Lower lobe of right lung (tissue), 2 donors: Measurements from ENCODE around the gene SH3RF3. TPM values are rescaled to one million over a fixed set of nuclear protein-coding genes. Genes with fewer than 3 reads are reported as not detected.
A peak's percentile ranks its signal among the peaks of the same experiment; 100 is the strongest.

Experiments used
- ATAC-seq, 2 donors: fragments of 200-7000 bp; cut with Tn5 transposase; one replicate each; pipeline ENCODE4 v1.9.1; 2020 to 2022; ENCODE audit warnings: mild to moderate bottlenecking in 2 of 2, moderate library complexity in 2 of 2
- DNase-seq: peaks from one replicate; pipeline ENCODE4 v3.0.0-alpha.2; 2020
- H3K27ac ChIP-seq: fragments of 200-600 bp; one replicate; pipeline ENCODE4 v1.8.0; 2022
- H3K27me3 ChIP-seq: fragments of 200-600 bp; one replicate; pipeline ENCODE4 v1.8.0; 2022; ENCODE audit warnings: low read depth
- H3K36me3 ChIP-seq: fragments of 200-600 bp; one replicate; pipeline ENCODE4 v1.8.0; 2022; ENCODE audit warnings: mild to moderate bottlenecking
- H3K4me1 ChIP-seq: fragments of 200-600 bp; one replicate; pipeline ENCODE4 v1.8.0; 2022
- H3K4me3 ChIP-seq: fragments of 200-600 bp; one replicate; pipeline ENCODE4 v1.8.0; 2022; ENCODE audit warnings: mild to moderate bottlenecking
- H3K9me3 ChIP-seq: fragments of 200-600 bp; one replicate; pipeline ENCODE4 v1.8.0; 2022
- CTCF ChIP-seq: fragments of 200-600 bp; IDR thresholded peaks from one replicate; pipeline ENCODE4 v1.8.0; 2022; ENCODE audit warnings: antibody characterized with exemption, mild to moderate bottlenecking
- intact Hi-C: fragments of 100-400 bp; cut with DNase I; formaldehyde crosslinking; loops from one replicate; pipeline ENCODE4 v1.11.0; 2022
- total RNA-seq: library from RNA; stranded (reverse); fragmentation: NEBNext Ultra II Directional; extraction: Animal tissue kit (Norgen Biotek cat#: 25700); gene quantifications from one replicate; pipeline ENCODE4 v1.2.1, GENCODE V29; 2021
- donor health status: DM: no; HTN: yes; CAD: no; lungs with severe emphysema.

Gene SH3RF3
- total RNA-seq, 1 donor from 2014 or later: 5.7 TPM

- intact Hi-C loops: no loop called here
- no peak for DNase-seq
- ATAC-seq: no peak
- H3K9me3 ChIP-seq: no peaks in the 10 kb centered on the region
- no peaks in the 10 kb centered on the region for H3K36me3 ChIP-seq
- no peaks in the 10 kb centered on the region for H3K27me3 ChIP-seq
- peaks cover 75% of the 10 kb centered on the region for H3K4me1 ChIP-seq
- H3K4me3 ChIP-seq: no peak overlapping the region
- no peak overlapping the region for H3K27ac ChIP-seq
- TF ChIP-seq CTCF: no peak
These were observed 133.1 kb downstream of the SH3RF3 start for GRCh38 chr2:109261906-109262631.

- H3K27ac ChIP-seq: no peak overlapping the region
- intact Hi-C loops: no loop called here
- H3K4me3 ChIP-seq: no peak overlapping the region
- no peaks in the 10 kb centered on the region for H3K27me3 ChIP-seq
- DNase-seq: no peak
- ATAC-seq: peak; percentile 52 to 53
- TF ChIP-seq CTCF: no peak
- no peaks in the 10 kb centered on the region for H3K9me3 ChIP-seq
- H3K36me3 ChIP-seq: no peaks in the 10 kb centered on the region
- H3K4me1 ChIP-seq: peaks cover 64% of the 10 kb centered on the region
These were observed 135.8 kb downstream of the SH3RF3 start for GRCh38 chr2:109264595-109265328.

- Histone ChIP-seq H3K27me3 (no peaks in the 10 kb centered on the region), H3K4me3 (no peak overlapping the region), H3K9me3 (no peaks in the 10 kb centered on the region), H3K27ac (no peak overlapping the region), H3K36me3 (no peaks in the 10 kb centered on the region), H3K4me1 (peaks cover 70% of the 10 kb centered on the region)
- DNase-seq: no peak
- intact Hi-C loops: no loop called here
- TF ChIP-seq CTCF: no peak
- no peak for ATAC-seq
These were observed 136.4 kb downstream of the SH3RF3 start for GRCh38 chr2:109265369-109265768.

GRCh38 chr2:109265953-109266352, 136.9 kb downstream of the SH3RF3 start:
- ATAC-seq: no peak
- no peak overlapping the region for H3K27ac ChIP-seq
- H3K36me3 ChIP-seq: no peaks in the 10 kb centered on the region
- H3K9me3 ChIP-seq: no peaks in the 10 kb centered on the region
- no peaks in the 10 kb centered on the region for H3K27me3 ChIP-seq
- no peak for DNase-seq
- H3K4me1 ChIP-seq: peaks cover 70% of the 10 kb centered on the region
- no peak overlapping the region for H3K4me3 ChIP-seq
- intact Hi-C loops: no loop called here
- TF ChIP-seq CTCF: no peak

- Histone ChIP-seq H3K36me3 (no peaks in the 10 kb centered on the region), H3K9me3 (no peaks in the 10 kb centered on the region), H3K27me3 (no peaks in the 10 kb centered on the region), H3K4me1 (peaks cover 70% of the 10 kb centered on the region), H3K27ac (peak overlapping the region; percentile 71), H3K4me3 (no peak overlapping the region)
- intact Hi-C loops: no loop called here
- DNase-seq (no peak), ATAC-seq (no peak)
- TF ChIP-seq CTCF: no peak
These were observed 137.5 kb downstream of the SH3RF3 start for GRCh38 chr2:109266496-109266895.
